Measurements from ENCODE around the gene DTNA. TPM values are rescaled to one million over a fixed set of nuclear protein-coding genes. Genes with fewer than 3 reads are reported as not detected.

DTNA gene
- total RNA-seq, 4 donors from 2014 or later, result 110 to 254 (median 204) TPM

DNA sequence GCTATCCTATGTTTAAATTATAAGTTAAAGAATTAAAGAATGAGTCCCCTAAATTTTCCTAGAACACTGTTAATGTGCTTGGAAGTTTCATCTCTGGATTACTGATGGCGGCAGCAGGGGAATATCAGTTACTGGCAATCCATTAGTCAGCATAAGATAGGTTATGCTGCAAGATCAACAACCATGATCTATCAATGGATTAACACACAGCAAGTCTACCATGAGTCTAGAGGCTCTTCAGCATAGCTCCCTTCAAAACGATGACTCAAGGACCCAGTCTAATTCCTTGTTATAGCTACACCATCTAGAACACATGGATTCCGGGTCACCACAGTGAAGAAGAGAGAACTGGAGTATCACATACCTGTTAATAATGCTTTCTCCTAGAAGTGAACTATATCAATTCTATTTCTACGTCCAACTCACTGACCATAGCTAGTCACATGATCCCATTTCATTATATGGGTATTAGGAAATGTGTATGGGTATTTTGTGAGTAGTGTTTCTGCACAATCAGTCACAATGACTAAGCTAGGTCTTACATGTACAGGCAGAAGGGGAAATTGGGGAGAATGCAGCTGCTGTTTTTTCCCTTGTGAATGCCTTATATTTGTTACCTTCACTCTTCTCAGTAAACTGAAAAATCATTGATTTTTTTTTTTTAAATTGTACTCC, 222.8 kb downstream of the DTNA start:
- TF ChIP-seq POLR2AphosphoS5 (IDR thresholded peaks at IDR 0.05), result no peak
- no peak for TF ChIP-seq EP300 (IDR thresholded peaks at IDR 0.05)
- TF ChIP-seq CTCF (IDR thresholded peaks at IDR 0.05), result no peak
- TF ChIP-seq POLR2A (IDR thresholded peaks at IDR 0.05), result no peak
- WGBS, 2 donors (ENCODE audit: low coverage in 1 of 2), result 69 to 93% methylated on average over 3 to 4 of the region's 4 CpGs
- ATAC-seq, result no peak

GRCh38 chr18:34933909-34934661, 224.0 kb downstream of the DTNA start:
- 33 to 69% methylated on average over 1 of the region's 1 CpG for WGBS, 2 donors (ENCODE audit: low coverage in 1 of 2)
- ATAC-seq, result no peak
- no peaks in the 10 kb centered on the region for H3K36me3 ChIP-seq

More for the DNA sequence above, 222.8 kb downstream of the DTNA start:
- Histone ChIP-seq H3K27ac (no peak overlapping the region), H3K36me3 (no peaks in the 10 kb centered on the region), H3K27me3 (no peaks in the 10 kb centered on the region), H3K9me3 (no peaks in the 10 kb centered on the region), H3K4me3 (no peak overlapping the region), H3K4me1 (no peaks in the 10 kb centered on the region)

DNA sequence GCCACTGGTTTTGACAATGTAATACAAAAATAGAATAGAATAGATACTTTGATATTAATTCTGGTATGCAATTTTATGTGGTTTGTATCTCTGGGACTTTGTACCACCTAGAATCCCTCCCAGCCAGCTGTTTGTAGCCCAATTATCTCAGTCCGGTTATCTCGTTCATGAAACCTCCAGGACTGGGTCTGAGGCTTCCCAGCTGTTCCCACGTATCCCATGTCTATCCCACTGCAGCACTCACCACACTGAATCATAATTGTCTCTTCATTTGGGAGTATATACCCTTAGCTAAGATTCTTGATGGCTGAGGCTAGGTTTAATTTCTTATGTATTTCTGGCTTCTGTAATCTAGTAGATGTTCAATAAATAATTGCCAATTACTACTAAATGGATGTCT, 226.7 kb downstream of the DTNA start:
- no peak for TF ChIP-seq POLR2A (IDR thresholded peaks at IDR 0.05)
- H3K4me3 ChIP-seq, result no peak overlapping the region
- no peaks in the 10 kb centered on the region for H3K4me1 ChIP-seq
- WGBS, 2 donors (ENCODE audit: low coverage in 1 of 2), result 36 to 64% methylated on average over 3 of the region's 3 CpGs
- H3K27ac ChIP-seq, result no peak overlapping the region
- H3K27me3 ChIP-seq, result no peaks in the 10 kb centered on the region
- ATAC-seq, result no peak
- H3K36me3 ChIP-seq, result no peaks in the 10 kb centered on the region
- H3K9me3 ChIP-seq, result no peaks in the 10 kb centered on the region

More at GRCh38 chr18:34933909-34934661, 224.0 kb downstream of the DTNA start:
- no peaks in the 10 kb centered on the region for H3K9me3 ChIP-seq
- no peak overlapping the region for H3K27ac ChIP-seq
- TF ChIP-seq POLR2A (IDR thresholded peaks at IDR 0.05) (no peak), POLR2AphosphoS5 (IDR thresholded peaks at IDR 0.05) (no peak), CTCF (IDR thresholded peaks at IDR 0.05) (no peak), EP300 (IDR thresholded peaks at IDR 0.05) (no peak)
- H3K4me3 ChIP-seq, result no peak overlapping the region
- H3K4me1 ChIP-seq, result no peaks in the 10 kb centered on the region
- no peaks in the 10 kb centered on the region for H3K27me3 ChIP-seq

GRCh38 chr18:34938090-34938489, 228.0 kb downstream of the DTNA start:
- no peaks in the 10 kb centered on the region for H3K27me3 ChIP-seq
- no peak overlapping the region for H3K4me3 ChIP-seq
- WGBS, 2 donors (ENCODE audit: low coverage in 1 of 2), result 89 to 94% methylated on average over 1 of the region's 1 CpG
- no peaks in the 10 kb centered on the region for H3K9me3 ChIP-seq
- TF ChIP-seq POLR2A (IDR thresholded peaks at IDR 0.05) (no peak), POLR2AphosphoS5 (IDR thresholded peaks at IDR 0.05) (no peak), EP300 (IDR thresholded peaks at IDR 0.05) (no peak), CTCF (IDR thresholded peaks at IDR 0.05) (no peak)
- no peak for ATAC-seq
- H3K36me3 ChIP-seq, result no peaks in the 10 kb centered on the region
- H3K27ac ChIP-seq, result no peak overlapping the region
- H3K4me1 ChIP-seq, result peaks cover 0 to 1% (median 0%) of the 10 kb centered on the region in 3 donors

All from gastroesophageal sphincter (tissue), 4 donors.